ENCODE results near the gene DIPK2B. TPM values are rescaled to one million over a fixed set of nuclear protein-coding genes. Genes with fewer than 3 reads are reported as not detected.

Gene DIPK2B
- total and polyA plus RNA-seq, 2 of the 4 experiments (the other 2 are of a cell fraction) = not detected

DNA sequence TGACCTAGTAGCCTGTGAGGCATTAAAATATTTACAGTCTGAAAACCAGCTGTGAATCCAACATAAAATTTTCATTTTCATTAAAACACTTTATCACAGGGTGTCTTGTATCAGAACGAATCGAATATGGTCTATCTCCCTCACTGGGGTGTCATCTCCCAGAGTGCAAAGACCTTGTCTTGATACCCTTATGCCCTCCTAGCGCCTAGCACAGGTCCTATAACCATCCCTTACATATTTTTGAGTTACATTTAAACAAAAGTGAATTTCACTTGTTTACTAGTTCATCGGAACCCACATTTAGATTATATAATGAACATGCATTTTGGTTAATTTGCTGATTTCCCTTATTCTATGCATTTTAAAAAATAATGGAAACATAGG, 14.0 kb downstream of the DIPK2B start:
- H2BK120ac ChIP-seq (ENCODE audit: low read depth, low read length) = no peak overlapping the region
- H2BK5ac ChIP-seq (ENCODE audit: low read depth, low read length, poor library complexity, severe bottlenecking) = no peak overlapping the region
- whole genome bisulfite sequencing, 2 experiments (ENCODE audit: extremely low coverage in 2 of 2, insufficient read length in 1 of 2) = no CpG with 5 or more reads among the region's 4 CpGs
- H3K27ac ChIP-seq (ENCODE audit: insufficient read depth, low read length) = no peak overlapping the region
- DNase-seq (no peak), ATAC-seq (ENCODE audit: low read depth) (no peak; the same call in 1 of the 2 replicates)
- no peaks in the 10 kb centered on the region for H4K20me1 ChIP-seq (ENCODE audit: insufficient read depth, low read length)
- no peak for TF ChIP-seq FOS (IDR thresholded peaks at IDR 0.05; ENCODE audit: low read depth, low read length)
- intact Hi-C loops (cut with micrococcal nuclease) = loop anchor here (1.0 to 10.0 kb wide), 3 partner anchors 314 to 1228 kb away; partner anchors contain the start of gene KDM6A
- peaks cover 10% of the 10 kb centered on the region for H3K27me3 ChIP-seq (ENCODE audit: control insufficient read depth, insufficient read depth, low read length)
- no peak overlapping the region for H3K4ac ChIP-seq (ENCODE audit: low read depth, low read length)
- in situ Hi-C loops (cut with MboI; ENCODE audit: low sequenced_read_pairs) = loop anchor here (25.0 kb wide), 1 partner anchor 1224 kb away; the partner anchor contains the start of gene NDP
- no peak overlapping the region for H3K4me3 ChIP-seq (ENCODE audit: insufficient read depth, low read depth, low read length)
- dilution Hi-C loops (cut with HindIII; ENCODE audit: low sequenced_read_pairs, unreplicated experiment) = no loop called here
- CTCF ChIA-PET = interaction anchor here (0.6 to 1.0 kb wide), 3 partner anchors 11 to 76 kb away, joined by 3 to 4 read pairs (median 3); no protein-coding TSS in a partner anchor
- H3K56ac ChIP-seq (ENCODE audit: extremely low read depth, insufficient read depth, low read length) = no peak overlapping the region
- H4K5ac ChIP-seq (ENCODE audit: low read depth, low read length) = no peak overlapping the region
- BruUV-seq (replicated peaks) = no TSS peak
- H3K18ac ChIP-seq (ENCODE audit: low read depth, low read length) = no peak overlapping the region
- H3K4me1 ChIP-seq (ENCODE audit: control insufficient read depth, insufficient read depth, low read length) = no peaks in the 10 kb centered on the region
- no peaks in the 10 kb centered on the region for H3K9me1 ChIP-seq (ENCODE audit: insufficient read depth, low read length)
- H3K9ac ChIP-seq (ENCODE audit: low read depth, low read length) = no peak overlapping the region
- no peak overlapping the region for H2BK15ac ChIP-seq (ENCODE audit: low read depth, low read length)
- H2AK9ac ChIP-seq (replicated peaks; ENCODE audit: low read depth, low read length, poor library complexity) = no peak overlapping the region
- H3K23ac ChIP-seq (ENCODE audit: low read depth, low read length) = no peak overlapping the region
- no peaks in the 10 kb centered on the region for H3K79me1 ChIP-seq (ENCODE audit: low read depth in 1 of 2, low read length in 2 of 2)
- H3K36me3 ChIP-seq (ENCODE audit: control insufficient read depth, insufficient read depth, low read length) = no peaks in the 10 kb centered on the region
- H3K14ac ChIP-seq (replicated peaks; ENCODE audit: low read depth, low read length) = no peak overlapping the region
- no peak overlapping the region for H4K8ac ChIP-seq (ENCODE audit: low read depth in 2 of 2, low read length in 2 of 2)
- no peak overlapping the region for H3K4me2 ChIP-seq (ENCODE audit: low read depth, low read length)
- H2AK5ac ChIP-seq (ENCODE audit: low read depth, low read length) = no peak overlapping the region
- no peak overlapping the region for H2BK20ac ChIP-seq (ENCODE audit: low read depth, low read length)
- H2AFZ ChIP-seq (replicated peaks; ENCODE audit: low read length, poor library complexity) = no peak overlapping the region
- H4K91ac ChIP-seq (ENCODE audit: insufficient read depth, low read depth, low read length) = no peak overlapping the region
- H3K9me3 ChIP-seq (ENCODE audit: control insufficient read depth, insufficient read depth, low read length) = no peaks in the 10 kb centered on the region
- POLR2A ChIA-PET (ENCODE audit: unreplicated experiment) = no interaction called here

Data from IMR-90 (cell line).